ENCODE measurements around the gene MACROD1. TPM values are rescaled to one million over a fixed set of nuclear protein-coding genes. Genes with fewer than 3 reads are reported as not detected.

The MACROD1 gene
- total RNA-seq, 1 donor from 2014 or later: 91.9 TPM

GRCh38 chr11:64005691-64006090, 160.2 kb downstream of the MACROD1 start:
- peaks cover 21 to 36% (median 32%) of the 10 kb centered on the region in 3 donors for H3K4me1 ChIP-seq (ENCODE audit: control insufficient read depth in 3 of 3, insufficient read depth in 3 of 3, low read length in 3 of 3)
- H3K9ac ChIP-seq (ENCODE audit: low read depth in 1 of 3, low read length in 3 of 3): no peak overlapping the region
- H3K36me3 ChIP-seq (ENCODE audit: control insufficient read depth in 3 of 3, insufficient read depth in 3 of 3, low read length in 3 of 3): peaks cover 0 to 6% (median 0%) of the 10 kb centered on the region in 3 donors
- H3K9me3 ChIP-seq (ENCODE audit: control insufficient read depth in 3 of 3, low read length in 3 of 3): no peaks in the 10 kb centered on the region
- H3K4me3 ChIP-seq (ENCODE audit: low read length in 3 of 3): no peak overlapping the region
- no peak overlapping the region for H3K27ac ChIP-seq (ENCODE audit: low read depth, low read length)
- no peaks in the 10 kb centered on the region for H3K27me3 ChIP-seq (ENCODE audit: control insufficient read depth in 3 of 3, insufficient read depth in 3 of 3, low read length in 3 of 3)

- Histone ChIP-seq H3K4me1 (ENCODE audit: control insufficient read depth in 3 of 3, insufficient read depth in 3 of 3, low read length in 3 of 3) (peaks cover 21 to 41% (median 34%) of the 10 kb centered on the region in 3 donors), H3K36me3 (ENCODE audit: control insufficient read depth in 3 of 3, insufficient read depth in 3 of 3, low read length in 3 of 3) (peaks cover 0 to 6% (median 0%) of the 10 kb centered on the region in 3 donors), H3K9ac (ENCODE audit: low read depth in 1 of 3, low read length in 3 of 3) (no peak overlapping the region), H3K9me3 (ENCODE audit: control insufficient read depth in 3 of 3, low read length in 3 of 3) (no peaks in the 10 kb centered on the region), H3K27ac (ENCODE audit: low read depth, low read length) (no peak overlapping the region), H3K27me3 (ENCODE audit: control insufficient read depth in 3 of 3, insufficient read depth in 3 of 3, low read length in 3 of 3) (no peaks in the 10 kb centered on the region), H3K4me3 (ENCODE audit: low read length in 3 of 3) (no peak overlapping the region)
Observed at GRCh38 chr11:64004590-64004984, 161.3 kb downstream of the MACROD1 start.

- no peaks in the 10 kb centered on the region for H3K9me3 ChIP-seq (ENCODE audit: control insufficient read depth in 3 of 3, low read length in 3 of 3)
- no peak overlapping the region for H3K4me3 ChIP-seq (ENCODE audit: low read length in 3 of 3)
- no peak overlapping the region for H3K27ac ChIP-seq (ENCODE audit: low read depth, low read length)
- H3K36me3 ChIP-seq (ENCODE audit: control insufficient read depth in 3 of 3, insufficient read depth in 3 of 3, low read length in 3 of 3): peaks cover 0 to 6% (median 0%) of the 10 kb centered on the region in 3 donors
- no peaks in the 10 kb centered on the region for H3K27me3 ChIP-seq (ENCODE audit: control insufficient read depth in 3 of 3, insufficient read depth in 3 of 3, low read length in 3 of 3)
- H3K4me1 ChIP-seq (ENCODE audit: control insufficient read depth in 3 of 3, insufficient read depth in 3 of 3, low read length in 3 of 3): peaks cover 23 to 42% (median 37%) of the 10 kb centered on the region in 3 donors
- H3K9ac ChIP-seq (ENCODE audit: low read depth in 1 of 3, low read length in 3 of 3): no peak overlapping the region
Observed at GRCh38 chr11:64003807-64004589, 161.9 kb downstream of the MACROD1 start.

- peak overlapping the region in 1 of 3 donors; percentile 25 for H3K9ac ChIP-seq (ENCODE audit: low read depth in 1 of 3, low read length in 3 of 3)
- H3K36me3 ChIP-seq (ENCODE audit: control insufficient read depth in 3 of 3, insufficient read depth in 3 of 3, low read length in 3 of 3): peaks cover 7 to 15% (median 13%) of the 10 kb centered on the region in 3 donors
- H3K27me3 ChIP-seq (ENCODE audit: control insufficient read depth in 3 of 3, insufficient read depth in 3 of 3, low read length in 3 of 3): no peaks in the 10 kb centered on the region
- H3K9me3 ChIP-seq (ENCODE audit: control insufficient read depth in 3 of 3, low read length in 3 of 3): no peaks in the 10 kb centered on the region
- H3K4me3 ChIP-seq (ENCODE audit: low read length in 3 of 3): no peak overlapping the region
- no peak overlapping the region for H3K27ac ChIP-seq (ENCODE audit: low read depth, low read length)
- peaks cover 16 to 30% (median 24%) of the 10 kb centered on the region in 3 donors for H3K4me1 ChIP-seq (ENCODE audit: control insufficient read depth in 3 of 3, insufficient read depth in 3 of 3, low read length in 3 of 3)
Observed at GRCh38 chr11:64001484-64002420, 164.2 kb downstream of the MACROD1 start.

GRCh38 chr11:64000740-64001483, 165.0 kb downstream of the MACROD1 start:
- no peaks in the 10 kb centered on the region for H3K9me3 ChIP-seq (ENCODE audit: control insufficient read depth in 3 of 3, low read length in 3 of 3)
- H3K9ac ChIP-seq (ENCODE audit: low read depth in 1 of 3, low read length in 3 of 3): peak overlapping the region in 1 of 3 donors; percentile 50
- H3K4me3 ChIP-seq (ENCODE audit: low read length in 3 of 3): peak overlapping the region in 1 of 3 donors; percentile 35
- peaks cover 13 to 23% (median 21%) of the 10 kb centered on the region in 3 donors for H3K36me3 ChIP-seq (ENCODE audit: control insufficient read depth in 3 of 3, insufficient read depth in 3 of 3, low read length in 3 of 3)
- no peak overlapping the region for H3K27ac ChIP-seq (ENCODE audit: low read depth, low read length)
- no peaks in the 10 kb centered on the region for H3K27me3 ChIP-seq (ENCODE audit: control insufficient read depth in 3 of 3, insufficient read depth in 3 of 3, low read length in 3 of 3)
- H3K4me1 ChIP-seq (ENCODE audit: control insufficient read depth in 3 of 3, insufficient read depth in 3 of 3, low read length in 3 of 3): peaks cover 16 to 28% (median 22%) of the 10 kb centered on the region in 3 donors

GRCh38 chr11:64000026-64000739, 165.7 kb downstream of the MACROD1 start:
- Histone ChIP-seq H3K9ac (ENCODE audit: low read depth in 1 of 3, low read length in 3 of 3) (peak overlapping the region in 1 of 3 donors; percentile 50), H3K36me3 (ENCODE audit: control insufficient read depth in 3 of 3, insufficient read depth in 3 of 3, low read length in 3 of 3) (peaks cover 13 to 24% (median 21%) of the 10 kb centered on the region in 3 donors), H3K4me3 (ENCODE audit: low read length in 3 of 3) (peak overlapping the region in 1 of 3 donors; percentile 35), H3K27me3 (ENCODE audit: control insufficient read depth in 3 of 3, insufficient read depth in 3 of 3, low read length in 3 of 3) (no peaks in the 10 kb centered on the region), H3K27ac (ENCODE audit: low read depth, low read length) (no peak overlapping the region), H3K9me3 (ENCODE audit: control insufficient read depth in 3 of 3, low read length in 3 of 3) (no peaks in the 10 kb centered on the region), H3K4me1 (ENCODE audit: control insufficient read depth in 3 of 3, insufficient read depth in 3 of 3, low read length in 3 of 3) (peaks cover 16 to 28% (median 21%) of the 10 kb centered on the region in 3 donors)

- H3K9me3 ChIP-seq (ENCODE audit: control insufficient read depth in 3 of 3, low read length in 3 of 3): no peaks in the 10 kb centered on the region
- peaks cover 16 to 28% (median 21%) of the 10 kb centered on the region in 3 donors for H3K4me1 ChIP-seq (ENCODE audit: control insufficient read depth in 3 of 3, insufficient read depth in 3 of 3, low read length in 3 of 3)
- peaks cover 13 to 27% (median 25%) of the 10 kb centered on the region in 3 donors for H3K36me3 ChIP-seq (ENCODE audit: control insufficient read depth in 3 of 3, insufficient read depth in 3 of 3, low read length in 3 of 3)
- peak overlapping the region in 1 of 3 donors; percentile 6 for H3K4me3 ChIP-seq (ENCODE audit: low read length in 3 of 3)
- no peaks in the 10 kb centered on the region for H3K27me3 ChIP-seq (ENCODE audit: control insufficient read depth in 3 of 3, insufficient read depth in 3 of 3, low read length in 3 of 3)
- no peak overlapping the region for H3K9ac ChIP-seq (ENCODE audit: low read depth in 1 of 3, low read length in 3 of 3)
- H3K27ac ChIP-seq (ENCODE audit: low read depth, low read length): no peak overlapping the region
Observed at GRCh38 chr11:63999349-64000025, 166.4 kb downstream of the MACROD1 start.

- H3K4me3 ChIP-seq (ENCODE audit: low read length in 3 of 3): no peak overlapping the region
- no peaks in the 10 kb centered on the region for H3K9me3 ChIP-seq (ENCODE audit: control insufficient read depth in 3 of 3, low read length in 3 of 3)
- no peak overlapping the region for H3K27ac ChIP-seq (ENCODE audit: low read depth, low read length)
- H3K4me1 ChIP-seq (ENCODE audit: control insufficient read depth in 3 of 3, insufficient read depth in 3 of 3, low read length in 3 of 3): peaks cover 16 to 31% (median 24%) of the 10 kb centered on the region in 3 donors
- no peak overlapping the region for H3K9ac ChIP-seq (ENCODE audit: low read depth in 1 of 3, low read length in 3 of 3)
- no peaks in the 10 kb centered on the region for H3K27me3 ChIP-seq (ENCODE audit: control insufficient read depth in 3 of 3, insufficient read depth in 3 of 3, low read length in 3 of 3)
- H3K36me3 ChIP-seq (ENCODE audit: control insufficient read depth in 3 of 3, insufficient read depth in 3 of 3, low read length in 3 of 3): peaks cover 13 to 29% (median 25%) of the 10 kb centered on the region in 3 donors
Observed at GRCh38 chr11:63998558-63999348, 167.2 kb downstream of the MACROD1 start.
